ENCODE results near the gene TSSK6. TPM values are rescaled to one million over a fixed set of nuclear protein-coding genes. Genes with fewer than 3 reads are reported as not detected.

The TSSK6 gene
- total RNA-seq, 1 donor from 2014 or later = 3.3 TPM

DNA sequence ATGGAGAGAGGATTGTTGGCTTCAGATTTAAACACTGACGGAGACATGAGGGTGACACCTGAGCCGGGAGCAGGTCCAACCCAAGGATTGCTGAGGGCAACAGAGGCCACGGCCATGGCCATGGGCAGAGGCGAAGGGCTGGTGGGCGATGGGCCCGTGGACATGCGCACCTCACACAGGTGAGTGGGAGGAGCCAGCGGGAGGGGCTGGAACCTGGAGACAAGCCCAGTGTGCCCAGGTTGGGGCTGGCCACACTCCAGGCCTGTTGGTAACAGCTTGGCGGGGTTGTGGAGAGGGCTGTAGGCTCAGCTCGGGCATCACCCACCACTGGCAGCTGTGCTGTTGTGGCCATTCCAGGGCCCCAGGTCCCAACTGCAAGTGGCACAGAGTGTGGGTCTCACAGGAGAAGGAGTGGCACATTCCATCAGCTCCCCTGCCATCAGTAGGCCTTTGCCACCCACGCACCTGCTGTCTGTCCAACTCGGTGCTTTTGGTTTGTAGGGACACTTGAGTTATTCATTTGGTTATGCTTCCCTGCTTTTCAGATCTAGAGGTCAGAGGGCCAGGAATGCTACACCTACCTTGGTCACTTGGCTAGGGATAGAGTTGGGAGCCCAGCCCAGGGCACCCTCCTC lies 49.8 kb downstream of the TSSK6 start:
- intact Hi-C loops (cut with micrococcal nuclease) = no loop called here

DNA sequence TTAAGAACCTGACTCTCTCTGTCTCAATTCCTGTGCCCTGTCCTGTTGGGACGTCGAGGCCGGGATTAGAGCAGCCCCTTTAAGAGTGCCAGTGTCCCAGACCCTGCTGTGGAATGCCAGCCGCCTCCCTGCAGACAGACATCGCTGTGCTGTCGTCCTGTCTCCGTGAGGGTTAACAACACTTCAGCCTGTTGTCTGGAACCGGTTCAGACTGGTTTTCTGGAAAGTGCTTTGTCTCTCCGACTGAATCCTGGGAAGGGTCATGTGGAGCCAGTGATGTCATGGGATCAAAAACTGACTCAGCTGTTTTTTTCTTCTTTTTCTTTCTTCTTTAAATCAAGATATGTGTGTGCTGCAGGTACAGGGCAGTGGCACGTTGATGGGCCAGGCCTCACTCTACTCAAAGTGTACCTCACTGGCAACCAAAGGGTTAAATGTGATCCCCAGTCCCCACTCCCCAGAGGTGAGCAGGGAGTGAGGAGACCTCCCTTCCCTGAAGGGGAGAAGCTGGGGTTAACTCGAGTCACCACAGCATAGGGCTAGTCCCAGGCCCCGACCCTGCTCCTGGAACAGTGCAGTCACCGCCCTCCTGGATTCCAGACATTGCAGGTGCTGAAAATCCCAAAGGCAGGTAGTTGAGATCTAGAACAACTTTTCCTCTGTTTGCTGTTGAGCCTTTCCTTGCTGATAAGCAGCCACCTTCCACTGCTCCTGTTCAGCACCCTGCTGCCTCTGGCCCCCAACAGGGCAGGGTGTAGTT lies 50.8 kb downstream of the TSSK6 start:
- intact Hi-C loops (cut with micrococcal nuclease) = loop anchor here (5.0 kb wide), 1 partner anchor 77 kb away; no protein-coding TSS in a partner anchor

Other genes with a start within 250 kb of the TSSK6 start
- not detected in 2 replicates for gene TM6SF2, start 242.2 kb downstream of the TSSK6 start, total RNA-seq
- gene SUGP1, start 195.0 kb downstream of the TSSK6 start, total RNA-seq = 66.7 and 73.3 TPM in 2 replicates
- 77.7 and 82.7 TPM in 2 replicates for gene MAU2, start 194.7 kb downstream of the TSSK6 start, total RNA-seq
- 123 and 129 TPM in 2 replicates for gene GATAD2A, start 109.9 kb downstream of the TSSK6 start, total RNA-seq
- gene NDUFA13, start 677 bp upstream of the TSSK6 start, total RNA-seq = 369 and 391 TPM in 2 replicates
- 9.5 and 11.1 TPM in 2 replicates for gene YJEFN3, start 13.4 kb upstream of the TSSK6 start, total RNA-seq
- gene CILP2, start 22.7 kb upstream of the TSSK6 start, total RNA-seq = 0.07 and 0.09 TPM in 2 replicates
- gene PBX4, start 103.1 kb upstream of the TSSK6 start, total RNA-seq = 25.7 and 26.0 TPM in 2 replicates
- gene LPAR2, start 112.7 kb upstream of the TSSK6 start, total RNA-seq = 44.2 and 45.2 TPM in 2 replicates
- gene GMIP, start 128.1 kb upstream of the TSSK6 start, total RNA-seq = 78.8 and 79.6 TPM in 2 replicates
- 89.3 and 93.7 TPM in 2 replicates for gene ATP13A1, start 148.1 kb upstream of the TSSK6 start, total RNA-seq
- gene ZNF101, start 153.3 kb upstream of the TSSK6 start, total RNA-seq = 80.6 and 86.2 TPM in 2 replicates
- 5.1 and 6.0 TPM in 2 replicates for gene ZNF14, start 217.6 kb upstream of the TSSK6 start, total RNA-seq